Right lobe of liver (tissue), 6 donors: ENCODE measurements around the gene SURF4. TPM values are rescaled to one million over a fixed set of nuclear protein-coding genes. Genes with fewer than 3 reads are reported as not detected.
A peak's percentile ranks its signal among the peaks of the same experiment; 100 is the strongest.

Source experiments
- ATAC-seq, 4 donors: fragments of 200-7000 bp; cut with Tn5 transposase; one replicate each; pipeline ENCODE4 v1.9.1; 2020; ENCODE audit warnings: mild to moderate bottlenecking in 4 of 4, moderate library complexity in 4 of 4
- DNase-seq, 3 donors: peaks; one replicate each; pipeline ENCODE4 v3.0.0-alpha.2; 2020
- H3K27ac ChIP-seq, 3 donors: fragments of 200-600 bp; one replicate each; pipeline ENCODE4 v1.8.0; 2022
- H3K27me3 ChIP-seq, 2 donors: fragments of 200-600 bp; one replicate each; pipeline ENCODE4 v1.8.0; 2022
- H3K36me3 ChIP-seq, 4 donors: fragments of 200-600 bp; sonication (generic) in 1 of 4; one replicate each; pipeline versions ENCODE4 v1.5.1 to v1.8.0; 2017 to 2022; ENCODE audit warnings: control low read depth in 1 of 4
- H3K4me1 ChIP-seq, 4 donors: fragments of 200-600 bp; sonication (generic) in 1 of 4; one replicate each; pipeline versions ENCODE4 v1.5.1 to v1.8.0; 2017 to 2022; ENCODE audit warnings: control low read depth in 1 of 4
- H3K4me3 ChIP-seq, 3 donors: fragments of 200-600 bp; one replicate each; pipeline ENCODE4 v1.8.0; 2022
- H3K9me3 ChIP-seq, 4 donors: fragments of 200-600 bp; sonication (generic) in 1 of 4; one replicate each; pipeline versions ENCODE4 v1.5.1 to v1.8.0; 2017 to 2022; ENCODE audit warnings: control low read depth in 1 of 4
- CTCF ChIP-seq, 4 donors: fragments of 200-600 bp in 3 of 4; fragments of 450-650 bp in 1 of 4; IDR thresholded peaks; one replicate each; pipeline versions ENCODE4 v1.5.1 to v1.8.0; 2016 to 2022; ENCODE audit warnings: antibody characterized with exemption in 4 of 4, mild to moderate bottlenecking in 2 of 4
- POLR2A ChIP-seq: fragments of 450-650 bp; IDR thresholded peaks from one replicate; pipeline ENCODE4 v1.6.1; 2017; ENCODE audit warnings: antibody characterized with exemption, mild to moderate bottlenecking
- WGBS: methylation state at CpG from one replicate; pipeline ENCODE4 v1.1.6; 2018; ENCODE audit warnings: low coverage, low lambda C conversion rate; ENCODE audit not compliant: insufficient coverage; ENCODE audit errors: missing lambda C conversion rate; 5-methylcytosine and 5-hydroxymethylcytosine counted together
- intact Hi-C, 2 donors: fragments of 100-400 bp; cut with DNase I; formaldehyde crosslinking; loops; one replicate each; pipeline versions ENCODE4 v1.11.2 to v1.14.1; 2022
- total RNA-seq, 6 experiments: library from RNA; depleted of rRNA in 2 of 6; stranded (reverse); fragments of >200 nt in 2 of 6; fragmentation: NEBNext Ultra II Directional in 3 of 6; extraction: Animal tissue kit (Norgen Biotek cat#: 25700) in 3 of 6; gene quantifications; one replicate each; pipeline versions ENCODE4 v1.1.0 to v1.2.4, GENCODE V29; 2016 to 2023
- donor health status: DM: no; HTN: yes; CAD: no.
- donor health status: DM: no; HTN: no; CAD: no.
- donor health status: DM: no; HTN: no; CAD: no.
- donor health status: DM: no; HTN: yes; CAD: no.
- donor health status: DM: no; HTN: yes; CAD: no.

The SURF4 gene
- total RNA-seq, 6 experiments from 2014 or later = 181 to 243 (median 213) TPM

- Histone ChIP-seq H3K27ac (peak overlapping the region in 2 of 3 donors; percentile 2 to 65), H3K36me3 (peaks cover 0 to 36% (median 22%) of the 10 kb centered on the region in 4 donors), H3K4me3 (no peak overlapping the region), H3K27me3 (no peaks in the 10 kb centered on the region), H3K4me1 (peaks cover 0 to 67% (median 36%) of the 10 kb centered on the region in 4 donors), H3K9me3 (no peaks in the 10 kb centered on the region)
- ATAC-seq (no peak), DNase-seq (no peak)
- WGBS = 48% methylated on average over 5 of the region's 7 CpGs
- intact Hi-C loops = no loop called here
- no peak for TF ChIP-seq CTCF (IDR thresholded peaks at IDR 0.05)
- no peak for TF ChIP-seq POLR2A
Observed at GRCh38 chr9:133369933-133370332, 5.9 kb downstream of the SURF4 start.

- Histone ChIP-seq H3K27me3 (no peaks in the 10 kb centered on the region), H3K27ac (peak overlapping the region in 2 of 3 donors; percentile 20 to 65), H3K4me3 (no peak overlapping the region), H3K4me1 (peaks cover 0 to 66% (median 36%) of the 10 kb centered on the region in 4 donors), H3K36me3 (peaks cover 0 to 41% (median 25%) of the 10 kb centered on the region in 4 donors), H3K9me3 (no peaks in the 10 kb centered on the region)
- TF ChIP-seq CTCF (IDR thresholded peaks at IDR 0.05) (no peak), POLR2A (no peak)
- intact Hi-C loops = no loop called here
- WGBS = 65% methylated on average over 2 of the region's 6 CpGs
- no peak for ATAC-seq
- no peak for DNase-seq
Observed at GRCh38 chr9:133369422-133369821, 6.4 kb downstream of the SURF4 start.

GRCh38 chr9:133368249-133368881 lies 7.5 kb downstream of the SURF4 start:
- no peaks in the 10 kb centered on the region for H3K9me3 ChIP-seq
- WGBS = 24% methylated on average over 13 of the region's 18 CpGs
- DNase-seq (no peak), ATAC-seq (peak in 2 of 4 donors; percentile 46 to 60)
- intact Hi-C loops = no loop called here
- peak overlapping the region in 2 of 3 donors; percentile 20 to 65 for H3K27ac ChIP-seq
- H3K27me3 ChIP-seq = no peaks in the 10 kb centered on the region
- peaks cover 0 to 56% (median 31%) of the 10 kb centered on the region in 4 donors for H3K4me1 ChIP-seq
- TF ChIP-seq CTCF (IDR thresholded peaks at IDR 0.05) = no peak
- no peak for TF ChIP-seq POLR2A
- peak overlapping the region in 1 of 3 donors; percentile 8 for H3K4me3 ChIP-seq
- peaks cover 0 to 48% (median 33%) of the 10 kb centered on the region in 4 donors for H3K36me3 ChIP-seq

- ATAC-seq = no peak
- peak overlapping the region in 1 of 3 donors; percentile 65 for H3K27ac ChIP-seq
- WGBS = 0% methylated on average over 1 of the region's 10 CpGs
Observed at GRCh38 chr9:133367778-133368177, 8.1 kb downstream of the SURF4 start.

More at GRCh38 chr9:133367778-133368177, 8.1 kb downstream of the SURF4 start:
- Histone ChIP-seq H3K9me3 (no peaks in the 10 kb centered on the region), H3K4me3 (no peak overlapping the region), H3K4me1 (peaks cover 0 to 51% (median 29%) of the 10 kb centered on the region in 4 donors), H3K27me3 (no peaks in the 10 kb centered on the region), H3K36me3 (peaks cover 0 to 53% (median 36%) of the 10 kb centered on the region in 4 donors)
- intact Hi-C loops = no loop called here
- TF ChIP-seq POLR2A = no peak
- TF ChIP-seq CTCF (IDR thresholded peaks at IDR 0.05) = no peak
- no peak for DNase-seq
